ENCODE results near the gene F3.
A peak's percentile ranks its signal among the peaks of the same experiment; 100 is the strongest.

The F3 gene

GRCh38 chr1:94527447-94528031 is 14.0 kb downstream of the F3 start:
- TF ChIP-seq, protein P1, sequence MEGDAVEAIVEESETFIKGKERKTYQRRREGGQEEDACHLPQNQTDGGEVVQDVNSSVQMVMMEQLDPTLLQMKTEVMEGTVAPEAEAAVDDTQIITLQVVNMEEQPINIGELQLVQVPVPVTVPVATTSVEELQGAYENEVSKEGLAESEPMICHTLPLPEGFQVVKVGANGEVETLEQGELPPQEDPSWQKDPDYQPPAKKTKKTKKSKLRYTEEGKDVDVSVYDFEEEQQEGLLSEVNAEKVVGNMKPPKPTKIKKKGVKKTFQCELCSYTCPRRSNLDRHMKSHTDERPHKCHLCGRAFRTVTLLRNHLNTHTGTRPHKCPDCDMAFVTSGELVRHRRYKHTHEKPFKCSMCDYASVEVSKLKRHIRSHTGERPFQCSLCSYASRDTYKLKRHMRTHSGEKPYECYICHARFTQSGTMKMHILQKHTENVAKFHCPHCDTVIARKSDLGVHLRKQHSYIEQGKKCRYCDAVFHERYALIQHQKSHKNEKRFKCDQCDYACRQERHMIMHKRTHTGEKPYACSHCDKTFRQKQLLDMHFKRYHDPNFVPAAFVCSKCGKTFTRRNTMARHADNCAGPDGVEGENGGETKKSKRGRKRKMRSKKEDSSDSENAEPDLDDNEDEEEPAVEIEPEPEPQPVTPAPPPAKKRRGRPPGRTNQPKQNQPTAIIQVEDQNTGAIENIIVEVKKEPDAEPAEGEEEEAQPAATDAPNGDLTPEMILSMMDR (IDR thresholded peaks at IDR 0.05; ENCODE audit: insufficient read depth, missing control alignments): no peak
- no peak for FAIRE-seq
- DNase-seq (ENCODE audit: insufficient read length, low spot score): no peak

DNA sequence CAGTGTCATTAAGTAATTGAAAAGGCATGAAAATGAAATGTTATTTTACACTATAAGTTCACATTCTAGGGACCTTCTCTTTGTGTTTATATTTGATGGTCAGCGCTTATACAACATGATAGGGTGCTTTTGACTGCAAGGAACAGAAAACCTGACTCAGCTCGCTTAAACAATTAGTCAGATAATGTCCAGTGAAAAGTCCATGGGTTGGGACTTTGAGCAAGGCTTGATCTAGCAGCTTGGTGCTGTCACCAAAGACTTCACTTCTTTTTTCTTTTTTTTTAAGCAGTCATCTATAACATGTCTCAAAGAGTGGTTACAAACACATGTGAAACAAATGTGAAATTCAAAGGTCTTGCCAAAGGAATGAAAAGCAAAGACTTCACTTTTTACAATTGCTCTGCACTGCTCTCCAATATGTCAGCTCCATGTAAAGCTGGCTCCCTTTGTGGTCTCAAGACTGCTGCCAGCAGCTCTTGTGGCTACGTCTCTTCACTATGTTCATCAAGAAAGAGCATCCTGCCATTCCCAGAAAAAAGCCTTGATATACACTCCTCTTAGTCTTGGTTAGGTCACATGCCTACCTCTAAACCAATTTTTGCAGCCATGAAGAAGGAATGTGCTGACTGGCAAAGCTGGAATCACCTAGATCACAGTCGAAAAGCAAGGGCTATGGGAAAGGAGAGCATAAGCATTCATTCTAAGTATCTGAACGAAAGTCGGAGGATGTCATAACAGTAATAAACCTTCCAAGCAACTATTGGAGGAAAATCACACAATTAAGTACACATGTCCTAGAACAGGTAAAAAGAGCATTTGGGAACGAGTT is 15.2 kb downstream of the F3 start:
- TF ChIP-seq, protein P1 (IDR thresholded peaks at IDR 0.05; ENCODE audit: insufficient read depth, missing control alignments): no peak
- DNase-seq (ENCODE audit: insufficient read length, low spot score): no peak
- no peak for FAIRE-seq

- DNase-seq (ENCODE audit: insufficient read length, low spot score): no peak
- FAIRE-seq: no peak
- TF ChIP-seq, protein P1 (IDR thresholded peaks at IDR 0.05; ENCODE audit: insufficient read depth, missing control alignments): no peak
Measured at GRCh38 chr1:94524531-94524930, 17.0 kb downstream of the F3 start.

DNA sequence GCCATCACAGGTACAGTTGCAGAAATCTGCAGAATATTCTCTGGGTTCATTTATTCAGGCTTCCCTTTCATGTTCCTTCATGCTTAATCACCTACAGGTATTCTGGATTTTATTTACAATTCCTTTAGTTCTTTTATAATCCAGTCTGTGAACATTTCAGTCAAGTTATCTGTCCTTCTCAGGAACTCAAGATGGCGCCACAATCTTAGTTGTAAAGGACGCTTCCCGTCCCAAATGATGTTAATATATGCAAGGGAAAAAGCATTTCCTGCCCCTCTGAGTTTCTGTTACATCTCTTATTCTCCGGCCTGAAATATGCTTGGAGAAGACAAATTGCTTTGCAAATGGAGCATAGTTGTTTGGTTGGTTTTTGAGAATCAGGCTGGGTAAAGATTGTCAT is 19.3 kb downstream of the F3 start:
- TF ChIP-seq, protein P1 (IDR thresholded peaks at IDR 0.05; ENCODE audit: insufficient read depth, missing control alignments): peak; percentile 29
- FAIRE-seq (no peak), DNase-seq (ENCODE audit: insufficient read length, low spot score) (no peak)

GRCh38 chr1:94519351-94519750 is 22.2 kb downstream of the F3 start:
- TF ChIP-seq, protein P1 (IDR thresholded peaks at IDR 0.05; ENCODE audit: insufficient read depth, missing control alignments): no peak
- FAIRE-seq (no peak), DNase-seq (ENCODE audit: insufficient read length, low spot score) (no peak)

- DNase-seq (ENCODE audit: insufficient read length, low spot score) (no peak), FAIRE-seq (no peak)
- TF ChIP-seq, protein P1 (IDR thresholded peaks at IDR 0.05; ENCODE audit: insufficient read depth, missing control alignments): no peak
Measured at GRCh38 chr1:94515296-94515947, 26.1 kb downstream of the F3 start.

All from D721Med (cell line).